HuH-7.5 (cell line): ENCODE results near the gene HDAC4.

Experiments used
- DNase-seq: peaks from one replicate; pipeline ENCODE4 v3.0.0; 2011; ENCODE audit warnings: low spot score

HDAC4 gene

DNA sequence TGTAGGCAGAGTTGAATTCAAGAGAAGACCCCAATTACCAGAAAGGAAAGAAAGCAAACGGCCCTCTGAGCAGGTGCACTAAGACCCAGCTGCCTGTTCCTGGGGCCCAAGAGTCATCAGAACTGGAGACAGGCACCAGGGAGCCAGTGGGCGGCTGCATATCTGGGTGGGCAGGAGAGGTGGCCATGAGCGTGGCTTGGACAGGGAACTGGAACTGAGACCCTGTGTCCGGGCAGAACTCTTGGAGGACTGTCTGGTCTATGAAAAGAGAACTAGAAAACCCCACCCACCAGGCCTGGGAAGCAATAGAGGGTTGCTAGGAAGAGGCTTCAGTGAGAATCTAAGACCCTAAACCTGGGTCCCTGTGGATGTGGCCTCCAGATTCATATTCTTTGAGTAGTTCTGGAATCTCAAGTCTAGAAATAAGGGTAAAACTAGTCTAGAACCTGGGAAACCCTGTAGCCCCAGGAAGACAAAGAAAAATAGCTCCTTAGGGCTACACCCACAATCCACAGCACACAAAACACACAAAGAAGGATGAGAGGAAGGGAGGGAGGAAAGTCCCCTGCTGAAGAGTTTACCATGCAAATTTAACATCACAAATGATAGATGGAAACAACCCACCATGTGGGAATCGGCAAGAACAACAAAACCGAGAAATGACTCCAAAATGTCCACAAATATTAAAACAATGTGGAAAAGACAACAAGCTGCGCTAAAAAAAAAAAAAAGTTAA is 147.0 kb downstream of the HDAC4 start:
- DNase-seq = no peak

DNA sequence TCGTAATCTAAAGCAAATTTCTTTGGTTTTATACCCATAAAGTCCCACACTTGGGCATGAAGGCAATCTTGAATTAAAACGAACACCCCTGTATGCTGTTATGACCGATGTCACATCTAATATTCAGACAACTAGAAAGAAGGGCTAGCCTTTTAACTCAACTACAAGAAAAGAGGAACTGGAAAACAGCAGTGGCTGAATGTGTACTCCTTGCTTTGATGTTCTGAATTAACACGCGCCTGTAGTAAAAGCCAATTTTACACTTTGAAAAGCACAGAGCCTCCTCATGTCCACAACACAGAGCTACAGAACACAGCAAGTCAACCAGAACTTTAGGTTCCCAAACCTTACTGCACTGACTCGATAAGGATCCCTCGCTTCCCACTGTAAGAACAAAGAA is 147.6 kb downstream of the HDAC4 start:
- DNase-seq = no peak

DNA sequence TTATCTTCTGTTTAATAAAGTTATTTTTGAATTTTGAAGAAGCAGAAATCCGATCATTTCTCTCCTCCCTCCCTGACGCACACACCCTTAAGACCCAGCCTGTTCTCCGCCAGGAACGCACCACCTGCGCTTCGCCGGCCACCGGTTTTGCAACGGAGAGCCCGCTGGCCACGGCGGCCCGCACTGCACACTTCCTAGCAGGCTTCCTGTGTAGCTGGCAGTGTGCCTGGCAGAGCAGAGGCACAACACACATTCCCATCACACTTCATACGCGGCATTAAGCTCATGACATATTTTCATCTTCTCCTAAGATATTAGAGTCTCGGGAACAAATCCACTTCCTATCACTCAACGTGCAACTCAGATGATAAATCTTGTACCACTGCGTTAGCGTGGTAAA is 148.0 kb downstream of the HDAC4 start:
- no peak for DNase-seq

DNA sequence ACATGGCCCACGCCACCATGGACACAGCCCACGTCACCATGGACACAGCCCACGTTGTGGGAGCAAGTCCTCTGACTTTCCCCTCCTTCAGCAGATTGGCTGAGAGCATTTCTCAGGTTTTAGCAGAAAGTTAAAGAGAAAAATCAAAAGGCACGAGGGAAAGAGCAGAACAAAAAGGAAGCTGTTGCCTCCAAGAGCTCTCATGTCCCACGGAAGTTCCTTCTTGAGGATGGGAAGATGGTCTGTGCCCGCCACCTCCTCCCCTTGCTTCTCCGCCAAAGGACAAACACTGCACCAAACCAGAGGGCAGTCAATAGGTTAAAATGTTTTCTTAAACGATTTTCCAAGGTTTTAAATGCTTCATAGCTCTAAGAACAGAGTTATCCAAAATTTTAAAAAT is 148.4 kb downstream of the HDAC4 start:
- DNase-seq = no peak

DNA sequence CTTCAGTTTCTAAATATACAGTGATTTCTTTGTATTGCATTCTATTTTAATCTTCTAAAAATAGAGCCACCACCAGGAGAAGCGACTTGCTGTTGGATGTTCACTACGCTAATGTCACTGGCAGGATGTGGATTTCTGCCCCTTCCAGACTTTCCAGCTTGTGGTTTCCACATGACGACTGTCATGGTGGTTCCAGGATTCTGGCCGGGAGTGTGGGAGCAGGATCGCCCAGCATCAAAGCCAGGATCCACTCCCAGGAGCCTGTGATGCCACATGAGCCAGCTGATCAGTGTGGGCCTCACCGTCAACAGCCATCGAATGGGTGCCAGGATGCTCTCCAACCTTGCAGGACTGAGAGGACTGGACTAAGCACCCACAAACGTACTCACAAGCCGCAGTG is 148.8 kb downstream of the HDAC4 start:
- DNase-seq = no peak

DNA sequence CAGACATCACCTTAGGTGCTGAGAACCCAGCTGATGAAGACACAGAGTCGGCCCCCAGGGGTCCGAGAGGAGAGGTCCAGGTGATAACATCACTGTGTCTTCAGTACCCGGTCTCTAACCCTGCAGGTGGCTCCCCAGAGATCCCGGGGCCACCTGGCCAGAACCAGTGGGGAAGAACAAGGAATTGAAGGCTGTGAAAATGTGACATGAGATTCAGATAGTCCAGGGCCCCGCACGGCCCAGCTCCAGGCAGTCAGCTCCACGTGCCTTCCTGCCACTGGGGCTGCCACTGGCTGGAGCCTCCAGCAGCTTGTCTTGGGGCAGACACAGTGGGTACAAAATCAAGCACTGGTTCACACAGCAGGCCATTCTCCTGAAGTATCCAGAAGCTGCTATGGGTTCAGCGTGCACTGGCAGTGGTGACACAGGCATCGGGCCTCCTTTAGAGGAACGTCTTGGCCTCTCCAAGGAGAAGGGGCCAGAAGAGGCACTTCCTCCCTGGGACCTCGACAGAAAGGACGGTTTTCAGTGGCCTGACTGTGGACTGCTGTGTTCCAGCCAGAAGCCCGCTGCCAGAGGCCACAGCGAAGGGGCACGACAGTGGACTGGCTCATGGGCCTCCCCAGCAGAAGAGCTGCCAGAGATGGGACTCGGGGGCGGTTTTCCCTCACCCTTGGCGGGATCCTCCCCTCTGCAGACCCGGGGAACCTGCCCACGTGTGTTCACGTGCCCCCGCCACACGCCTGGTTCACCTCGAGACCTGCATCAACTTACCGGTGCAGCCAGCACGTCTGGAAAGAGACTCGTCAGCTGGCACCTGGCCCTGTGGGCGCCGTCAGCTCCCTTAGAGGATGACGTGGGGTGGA is 150.4 kb downstream of the HDAC4 start:
- DNase-seq = no peak

DNA sequence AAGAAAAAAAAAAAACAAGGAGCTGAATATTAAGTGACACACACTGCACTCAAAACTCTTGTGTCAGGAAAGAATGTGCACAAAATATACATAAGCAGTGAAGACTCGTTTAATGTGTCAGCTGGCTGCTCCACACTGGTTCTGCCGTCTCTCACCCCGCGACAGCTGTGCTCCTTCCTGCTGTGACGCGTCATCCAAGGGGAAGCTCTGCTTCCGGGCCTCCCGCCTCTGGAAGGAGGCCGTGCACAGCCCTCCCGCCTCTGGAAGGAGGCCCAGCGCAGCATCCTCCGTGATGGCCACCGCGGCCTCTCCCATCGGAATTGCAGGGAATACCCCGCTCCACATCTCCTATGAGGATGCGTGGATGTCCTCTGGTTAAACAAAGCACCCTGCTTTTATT is 151.0 kb downstream of the HDAC4 start:
- DNase-seq = no peak

DNA sequence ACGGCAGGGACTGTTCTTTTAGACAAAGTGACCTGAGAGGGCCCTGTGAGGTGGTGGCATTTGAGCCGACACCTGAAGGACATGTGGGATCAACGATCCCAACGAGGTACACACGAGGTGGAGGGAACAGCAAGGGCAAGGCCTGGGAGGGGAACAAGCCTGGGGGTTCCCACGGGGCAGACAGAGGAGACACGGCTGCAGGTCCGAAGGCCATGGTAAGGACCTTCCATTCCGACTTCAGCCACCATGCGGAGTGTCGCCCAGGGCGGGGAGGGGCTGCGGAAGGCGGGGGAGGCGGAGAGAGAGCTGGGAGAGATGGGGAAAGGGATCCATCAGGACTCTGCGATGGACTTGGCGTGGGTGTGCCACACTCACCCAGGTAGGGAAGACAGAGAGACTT is 151.8 kb downstream of the HDAC4 start:
- DNase-seq = no peak

DNA sequence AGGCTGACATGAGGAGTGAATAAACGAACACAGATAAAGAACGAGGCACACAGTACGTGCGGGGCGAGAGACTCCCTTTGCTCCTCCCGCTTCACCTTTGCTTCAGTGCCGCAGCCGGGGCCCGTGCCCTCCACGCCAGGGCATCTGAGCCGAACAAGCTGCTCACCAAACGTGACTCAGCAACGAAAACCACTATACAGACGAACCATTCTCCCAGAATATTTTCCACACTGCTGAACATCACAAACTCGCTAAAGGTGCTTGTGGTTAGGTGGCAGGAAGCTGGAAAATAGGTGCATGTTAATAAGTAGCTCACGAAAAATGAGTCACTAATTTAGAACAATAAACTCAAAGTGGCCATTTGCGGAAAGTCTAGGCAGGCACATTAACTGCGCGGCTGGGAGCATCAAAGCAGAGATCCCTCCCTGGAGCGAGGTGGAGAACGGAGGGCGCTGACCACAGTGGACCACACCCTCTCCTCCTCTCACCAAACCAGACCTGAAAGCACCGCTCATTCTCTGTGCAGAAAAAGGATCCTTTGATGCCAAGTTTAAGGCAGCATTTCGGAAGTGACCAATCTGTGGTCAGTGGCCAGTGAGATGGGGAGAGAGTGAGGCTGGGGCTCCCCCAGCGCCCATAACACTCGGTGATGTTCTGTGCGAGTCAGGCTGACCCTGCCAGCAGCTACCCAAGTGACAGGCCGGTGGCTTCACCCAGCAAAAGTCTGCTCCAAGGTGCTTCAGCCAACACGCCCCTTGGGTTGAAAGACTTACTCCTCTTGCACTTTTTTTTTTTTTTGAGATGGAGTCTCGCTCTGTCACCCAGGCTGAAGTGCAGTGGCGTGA is 153.2 kb downstream of the HDAC4 start:
- DNase-seq = no peak

DNA sequence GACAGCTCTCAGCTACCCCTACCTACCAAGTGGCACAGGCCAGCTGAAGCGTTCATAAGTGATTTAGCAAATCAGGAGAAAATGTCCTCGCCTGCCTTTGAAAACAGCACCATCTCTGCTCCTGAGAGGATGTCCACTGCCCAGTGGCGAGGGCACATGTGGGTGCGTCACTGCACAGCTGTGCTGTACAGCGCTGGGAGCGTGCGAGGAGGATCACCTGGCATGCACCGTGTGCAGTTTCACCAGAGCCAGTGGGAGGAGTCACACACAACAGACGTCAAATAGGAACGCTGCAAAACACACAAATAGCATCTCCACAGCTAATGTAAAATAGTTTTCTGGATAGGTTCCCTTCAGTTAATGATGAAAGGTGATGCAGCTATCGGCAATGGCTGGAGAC is 154.1 kb downstream of the HDAC4 start:
- DNase-seq = no peak

DNA sequence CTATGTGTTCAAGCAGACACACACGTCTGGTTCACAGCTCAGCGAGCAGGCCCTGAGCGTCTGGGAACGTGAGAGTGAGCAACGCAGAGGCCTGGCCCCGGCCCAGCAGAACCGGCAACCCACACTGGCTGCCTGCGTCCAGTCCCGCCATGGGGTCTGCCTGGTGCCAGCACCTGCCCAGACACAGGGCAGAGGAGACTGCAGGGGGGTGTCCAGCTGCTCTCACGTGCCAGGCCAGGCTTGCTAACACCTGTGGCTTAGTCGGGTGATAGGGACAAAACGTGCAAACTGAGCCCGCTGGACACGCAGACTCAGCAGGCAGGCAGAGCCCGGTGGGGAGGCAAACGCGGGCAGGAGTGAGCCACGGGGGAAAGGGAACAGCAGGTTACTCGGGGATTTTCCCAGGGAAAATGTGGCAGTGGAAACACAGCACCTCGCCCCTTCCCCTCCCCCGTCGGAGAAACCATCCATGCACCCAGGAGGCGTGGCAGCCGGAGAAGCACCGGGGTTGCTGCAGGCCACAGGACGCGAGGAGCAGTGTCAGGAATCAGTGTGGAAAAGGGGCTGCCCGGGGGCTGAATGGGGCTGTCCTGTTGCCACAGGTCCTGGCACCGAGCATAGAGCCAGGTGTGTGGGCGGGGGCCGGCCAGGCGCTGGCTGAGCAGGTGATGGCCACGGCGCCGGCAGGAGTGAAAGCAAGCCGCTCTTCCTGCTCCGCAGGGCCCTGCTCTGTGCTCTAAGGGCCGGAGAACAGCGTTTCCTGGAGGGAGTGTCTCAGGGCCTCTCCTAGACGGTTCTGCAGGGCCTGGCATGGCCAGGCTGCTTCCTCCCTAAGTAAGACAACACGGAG is 154.7 kb downstream of the HDAC4 start:
- no peak for DNase-seq

DNA sequence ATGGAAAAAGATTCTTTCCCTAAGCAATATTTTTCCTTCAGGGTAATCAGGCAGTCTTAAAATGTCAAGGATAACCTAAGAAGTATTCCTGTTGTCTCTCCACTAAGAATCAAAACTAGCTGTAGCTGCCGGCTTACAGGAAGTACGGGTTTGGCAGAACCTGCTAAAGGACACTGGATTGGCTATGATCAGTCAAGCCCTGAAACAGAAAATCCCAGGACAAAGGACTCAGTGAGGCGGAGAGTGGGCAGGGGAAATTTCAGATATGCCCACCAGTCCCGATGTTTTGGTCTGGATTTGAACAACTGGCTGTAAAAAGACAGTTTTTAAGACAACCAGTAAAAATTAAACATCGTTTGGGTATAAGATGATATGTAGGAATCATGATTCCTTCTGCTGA is 155.7 kb downstream of the HDAC4 start:
- DNase-seq = no peak

DNA sequence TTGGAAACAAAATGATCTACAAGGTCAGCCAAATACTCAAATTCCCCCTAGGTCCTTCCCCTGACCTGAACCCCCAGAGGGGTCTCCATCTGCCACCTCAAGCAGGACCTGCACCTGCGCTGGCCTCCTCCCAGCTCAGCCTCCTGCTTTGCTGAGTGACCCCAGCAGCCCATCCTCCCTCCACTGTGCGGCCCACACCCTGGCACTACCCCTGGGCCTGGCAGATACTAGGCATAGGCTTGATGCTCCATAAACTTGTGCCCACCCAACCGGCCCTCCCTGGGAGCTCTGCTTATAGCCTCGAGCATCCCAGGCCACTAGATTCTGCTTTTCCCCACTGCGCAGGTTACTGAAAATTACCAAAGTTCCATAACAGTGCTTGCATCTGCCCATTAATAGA is 156.2 kb downstream of the HDAC4 start:
- DNase-seq = no peak

DNA sequence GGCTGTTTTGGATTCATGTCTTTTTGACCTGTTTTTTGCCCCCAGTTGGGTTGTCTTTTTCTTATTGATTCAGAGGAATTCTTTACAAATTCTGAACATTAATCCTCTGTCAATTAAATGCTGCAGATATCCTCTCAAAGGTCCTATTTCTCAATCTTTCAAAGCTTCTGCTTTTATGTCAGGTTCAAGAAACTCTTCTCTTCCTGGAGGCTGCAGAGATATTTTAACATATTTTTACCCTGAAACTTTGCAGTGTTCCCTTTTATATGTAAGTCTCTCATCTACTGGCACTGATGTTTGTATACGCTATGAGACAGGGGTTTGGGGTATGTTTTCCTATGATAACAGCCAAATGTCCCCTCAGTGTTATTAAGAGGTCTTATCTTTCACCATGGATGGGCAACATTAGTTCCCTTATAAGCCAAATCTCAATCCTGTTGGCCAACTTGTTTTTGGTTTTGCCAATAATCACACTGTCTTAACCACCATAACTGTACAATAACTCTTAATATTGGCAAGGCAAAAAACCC is 159.3 kb downstream of the HDAC4 start:
- DNase-seq = no peak

DNA sequence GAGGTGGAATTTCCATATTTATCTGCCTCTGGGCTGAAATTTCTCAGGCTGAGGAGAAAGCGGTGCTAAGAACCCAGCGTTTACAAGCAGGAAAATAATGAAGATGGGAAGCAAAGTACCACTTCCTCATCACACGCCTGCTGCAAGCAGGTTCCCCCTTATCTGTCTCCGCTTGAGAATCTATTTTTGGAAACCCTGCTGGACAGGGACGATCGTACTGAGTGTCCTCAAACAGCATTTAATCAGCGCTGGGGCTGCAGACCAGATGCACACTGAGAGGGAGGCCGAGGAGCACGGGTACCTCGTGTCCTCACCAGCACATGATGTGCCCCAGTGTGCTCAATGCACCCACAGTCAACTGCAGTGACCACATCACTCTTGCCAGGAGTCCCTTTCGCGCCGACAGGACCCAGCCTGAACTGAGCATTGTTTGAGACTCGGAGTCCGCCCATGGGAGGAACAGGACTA is 160.4 kb downstream of the HDAC4 start:
- DNase-seq = no peak

DNA sequence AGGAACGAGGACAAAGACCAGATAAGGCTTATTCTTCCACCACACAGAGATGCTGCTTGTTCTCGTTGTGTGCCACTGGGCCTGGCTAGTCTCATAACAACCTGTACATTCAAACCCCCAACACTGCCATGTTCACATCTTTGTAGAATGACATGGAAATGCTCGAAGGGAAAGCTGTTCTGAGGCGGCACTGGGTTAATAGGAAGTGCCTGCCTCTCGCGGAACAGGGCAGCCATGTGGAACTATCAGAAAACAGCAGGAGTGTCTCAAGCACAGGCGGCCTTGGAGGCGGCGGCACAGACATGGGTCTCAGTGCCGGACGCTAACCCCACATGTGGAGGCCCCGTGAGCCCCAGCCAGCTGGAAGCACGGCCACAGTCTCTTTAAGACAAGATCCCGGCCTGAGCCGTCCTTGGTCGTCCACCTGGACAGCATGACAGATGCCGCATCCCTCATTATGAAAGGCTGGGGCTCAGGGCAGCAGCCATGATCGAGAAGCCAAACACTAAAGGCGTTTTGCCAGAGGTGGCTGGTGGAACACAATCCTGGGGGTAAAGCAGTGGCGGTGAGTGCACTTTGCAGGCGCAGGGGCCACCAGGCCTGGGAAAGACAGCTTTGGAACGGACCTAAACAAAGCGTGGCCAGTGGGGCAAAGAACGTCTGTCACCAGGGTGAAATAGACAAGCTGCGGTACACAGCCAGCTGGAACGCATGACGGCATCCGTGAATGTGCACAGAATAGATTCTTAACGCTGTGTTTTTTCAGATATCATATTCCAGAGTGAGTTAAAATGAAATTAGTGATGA is 161.0 kb downstream of the HDAC4 start:
- no peak for DNase-seq

DNA sequence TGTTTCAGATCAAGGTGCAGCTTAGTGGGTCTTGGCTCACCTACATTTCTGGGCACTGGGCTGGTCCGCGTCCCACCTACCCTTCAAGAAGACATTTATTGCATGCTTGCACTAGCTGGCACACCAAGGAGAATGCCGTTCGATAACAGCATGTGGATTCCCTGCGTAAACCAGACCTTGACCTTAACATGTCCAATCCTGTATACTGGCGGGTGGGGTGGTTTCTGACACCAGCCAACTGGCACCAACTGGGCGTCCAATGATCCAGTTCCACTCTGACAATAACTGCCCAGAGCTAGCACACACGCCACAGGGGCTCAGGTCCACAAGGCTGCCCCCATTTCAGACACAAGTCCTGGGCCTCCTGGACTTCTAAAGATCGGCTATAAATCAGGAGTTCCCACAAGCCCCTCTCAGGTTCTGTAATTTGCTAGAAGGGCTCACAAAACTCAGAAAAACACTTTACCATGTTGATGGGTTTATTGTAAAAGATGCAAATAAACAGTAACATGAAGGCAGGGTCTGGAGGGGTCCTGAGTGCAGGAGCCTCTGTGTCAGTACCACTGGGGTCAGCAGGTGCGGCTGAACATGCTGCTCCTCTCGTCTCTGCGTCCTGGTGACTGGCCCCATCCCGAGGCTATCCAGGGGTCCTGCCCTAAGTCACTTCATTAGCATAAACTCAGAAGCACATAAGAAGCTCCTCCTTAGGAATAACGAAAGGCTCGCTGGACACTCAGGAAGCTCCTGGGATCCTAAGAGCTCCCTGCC is 161.8 kb downstream of the HDAC4 start:
- DNase-seq = no peak

DNA sequence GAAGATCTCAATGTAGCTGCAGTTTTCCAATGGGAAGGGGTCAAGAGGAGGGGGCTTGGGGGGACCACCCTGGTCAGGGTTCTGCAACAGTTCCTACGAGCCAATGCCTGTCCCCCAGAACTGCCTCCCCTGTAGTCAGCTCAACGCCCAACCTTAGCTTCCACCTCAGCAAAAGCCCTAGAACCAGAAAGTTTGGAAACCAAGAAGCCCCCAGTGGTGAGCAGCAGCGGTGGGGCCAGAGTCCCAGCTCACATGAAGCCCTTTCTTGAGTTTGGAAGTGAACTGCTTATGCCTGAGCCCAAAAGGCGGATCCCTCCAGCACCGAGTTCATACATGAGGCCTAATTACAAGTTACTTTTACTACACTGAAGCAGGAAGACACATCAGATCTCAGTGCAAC is 162.4 kb downstream of the HDAC4 start:
- no peak for DNase-seq

DNA sequence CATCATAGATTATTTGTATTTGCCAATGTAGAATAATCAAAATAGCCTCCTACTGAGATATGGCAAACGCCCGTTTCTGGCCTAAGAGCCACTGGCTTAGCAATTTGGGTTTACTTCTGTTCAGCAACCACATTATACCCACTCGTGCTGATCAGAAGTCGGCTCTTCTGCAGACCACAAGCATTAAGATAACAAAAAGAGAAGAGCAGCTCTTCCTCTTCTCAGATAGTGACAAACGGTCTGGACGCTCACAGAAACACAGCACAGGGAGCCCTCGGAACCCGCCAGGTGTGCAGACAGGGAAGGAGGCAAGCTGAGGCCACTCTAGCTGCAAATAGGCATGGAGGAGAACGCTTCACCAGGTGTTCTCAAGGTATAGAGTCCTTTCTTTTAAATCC is 164.0 kb downstream of the HDAC4 start:
- no peak for DNase-seq
